ENCODE measurements around the gene HUNK.
A peak's percentile ranks its signal among the peaks of the same experiment; 100 is the strongest.
"Not testable (repeated sequence)": the region's sequence is repeated elsewhere in the genome, so short reads cannot be mapped to it uniquely, and the experiment has no call there.

The HUNK gene

DNA sequence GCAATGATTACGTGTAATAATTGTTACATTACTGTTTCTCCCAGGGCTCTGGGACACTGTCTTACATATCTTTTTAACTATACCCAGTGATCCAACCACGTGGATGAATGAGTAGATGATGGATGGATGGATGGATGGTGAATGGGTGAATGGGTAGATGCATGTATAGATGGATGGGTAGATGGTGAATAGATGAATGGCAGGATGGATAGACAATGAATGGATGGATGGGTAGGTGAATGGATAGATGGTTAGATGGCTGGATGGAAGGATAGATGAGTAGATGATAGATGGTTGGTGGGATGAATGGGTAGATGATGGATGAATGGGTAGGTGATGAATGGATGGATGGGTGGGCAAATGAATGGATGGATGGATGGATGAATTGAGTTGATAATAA, 135.9 kb downstream of the HUNK start:
- DNase-seq: no peak

DNA sequence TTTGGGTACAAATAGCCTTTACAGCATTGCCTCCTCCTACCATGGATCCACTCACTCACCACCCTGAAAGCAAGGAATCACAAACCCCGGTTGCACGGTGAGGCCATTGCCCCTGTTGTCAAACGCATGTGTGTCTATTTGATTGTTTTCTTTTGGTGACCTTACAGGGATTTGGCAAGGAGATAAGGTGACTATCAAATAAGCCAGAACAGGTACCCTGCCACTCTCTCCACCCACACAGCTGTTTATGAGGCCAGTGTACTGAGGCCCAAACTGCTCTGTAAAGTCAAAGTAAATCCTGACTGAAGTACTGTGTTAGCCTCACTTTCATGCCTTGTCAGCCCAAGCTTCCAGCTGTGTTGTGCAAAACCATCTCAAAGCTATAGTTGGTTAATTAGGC, 136.4 kb downstream of the HUNK start:
- no peak for DNase-seq

DNA sequence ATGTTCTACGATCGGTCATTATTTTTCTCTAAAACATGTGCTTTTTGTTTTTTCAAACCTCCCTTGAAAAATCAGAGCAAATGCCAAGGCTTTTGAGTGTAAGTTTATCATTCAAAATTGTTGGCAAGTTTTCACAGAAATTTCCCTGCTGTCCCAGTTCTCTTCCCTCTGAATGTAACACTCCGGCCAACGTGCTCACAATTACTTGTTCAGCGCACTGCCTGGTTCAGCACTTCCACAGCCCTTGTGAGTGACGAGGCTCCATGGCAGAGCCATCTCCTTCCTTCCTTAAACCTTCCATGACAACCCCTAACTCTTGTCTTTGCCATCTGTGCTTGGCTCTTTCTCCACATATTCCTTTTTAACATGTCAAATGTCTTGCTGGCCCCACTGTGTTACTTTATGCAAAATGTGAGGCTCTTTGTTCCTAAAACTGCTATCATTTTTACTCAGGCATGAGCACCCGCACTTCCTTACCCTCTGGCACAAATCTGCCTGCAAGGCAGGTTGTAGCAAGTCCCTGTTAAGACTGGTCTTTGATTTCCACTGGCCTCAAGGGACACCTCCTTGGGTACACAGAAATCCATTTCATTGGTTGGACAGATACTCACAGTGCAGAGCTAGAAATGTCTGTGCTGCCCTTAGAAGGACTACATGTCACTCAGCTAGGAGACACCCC, 142.8 kb downstream of the HUNK start:
- no peak for DNase-seq

DNA sequence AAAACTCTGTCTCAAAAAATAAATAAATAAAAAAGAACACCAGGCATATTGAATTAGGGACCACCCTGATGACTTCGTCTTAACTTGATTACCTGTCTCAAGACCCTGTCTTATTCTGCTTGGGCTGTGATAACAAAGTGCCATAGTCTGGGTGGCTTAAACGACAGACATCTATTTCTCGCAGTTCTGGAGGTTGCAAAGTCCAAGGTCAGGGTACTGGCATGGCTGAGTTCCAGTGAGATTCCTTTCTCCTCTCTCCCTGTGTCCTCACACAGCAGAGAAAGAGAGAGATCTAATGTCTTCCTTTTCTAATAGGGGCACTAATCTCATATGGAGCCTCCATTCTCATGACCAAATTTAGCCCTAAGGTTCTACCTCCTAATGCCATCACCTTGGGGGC, 145.6 kb downstream of the HUNK start:
- no peak for DNase-seq

DNA sequence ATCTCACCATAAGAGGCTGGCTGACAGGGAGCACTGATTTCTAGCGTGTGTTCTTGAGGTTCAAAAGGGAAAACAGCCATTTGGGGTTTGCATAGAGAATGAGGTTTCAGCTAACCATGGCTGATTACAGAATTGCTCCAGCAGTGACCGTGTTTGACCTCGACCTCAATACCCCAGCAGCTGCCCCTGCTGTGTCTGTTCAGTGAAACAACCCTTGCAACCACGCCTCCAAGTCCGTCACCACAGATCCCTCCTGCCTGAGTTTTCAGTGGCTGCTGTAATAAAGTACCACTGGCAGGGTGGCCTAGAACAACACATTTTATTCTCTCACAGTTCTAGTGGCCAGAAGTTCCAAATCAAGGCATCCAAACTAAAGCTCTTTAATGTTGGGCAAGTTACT, 147.7 kb downstream of the HUNK start:
- no peak for DNase-seq

DNA sequence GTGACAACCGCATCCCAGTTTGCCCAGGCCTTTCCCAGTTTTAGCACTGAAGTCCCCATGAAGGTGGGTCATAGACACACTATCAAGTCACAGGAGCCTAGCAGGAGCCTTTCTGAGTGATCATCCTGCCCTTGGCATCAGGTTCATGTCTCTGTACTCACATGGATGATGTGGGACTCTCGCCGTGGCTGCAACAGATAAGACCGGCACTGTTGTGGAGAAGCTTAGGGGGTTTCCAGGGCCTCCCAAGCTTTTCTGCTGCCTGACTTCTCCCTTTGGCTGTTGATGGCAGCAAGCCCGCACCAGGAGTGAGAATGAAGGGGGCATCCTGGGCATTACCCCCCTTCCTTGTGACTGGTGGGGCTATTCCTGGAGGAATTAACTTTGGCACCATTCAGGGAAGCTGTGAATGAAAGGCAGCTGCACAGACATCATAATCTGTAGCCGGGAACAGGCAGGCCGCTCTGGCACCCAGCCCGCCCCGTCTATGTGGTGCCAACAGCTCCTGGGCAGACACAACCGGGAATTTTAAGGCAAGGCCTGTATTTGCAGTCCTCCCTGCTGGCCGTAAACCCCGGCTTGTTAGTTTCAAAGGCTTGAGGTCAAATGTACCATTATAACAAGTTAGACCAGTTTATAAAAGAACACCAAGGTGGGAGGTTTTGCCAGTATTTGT, 148.6 kb downstream of the HUNK start:
- DNase-seq: no peak

DNA sequence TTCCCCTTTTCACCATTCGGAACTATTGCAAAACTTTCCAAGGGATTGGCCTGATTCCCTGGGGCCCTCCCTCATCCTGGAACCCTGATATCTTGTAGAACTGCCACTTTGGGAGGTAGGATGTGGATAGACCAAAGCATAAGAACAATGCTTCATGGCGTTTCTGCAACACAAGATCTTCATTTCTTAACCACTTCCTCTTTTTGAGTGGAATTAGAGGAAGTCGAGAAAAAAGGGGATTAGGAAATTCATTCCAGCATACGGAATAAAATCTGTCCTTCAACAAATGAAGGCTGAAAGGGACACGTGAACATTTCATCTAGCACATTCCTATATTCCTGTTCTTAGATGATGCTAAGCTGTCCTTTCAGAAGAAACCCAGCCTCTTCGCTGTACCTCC, 149.3 kb downstream of the HUNK start:
- DNase-seq: peak; percentile 61 to 70

DNA sequence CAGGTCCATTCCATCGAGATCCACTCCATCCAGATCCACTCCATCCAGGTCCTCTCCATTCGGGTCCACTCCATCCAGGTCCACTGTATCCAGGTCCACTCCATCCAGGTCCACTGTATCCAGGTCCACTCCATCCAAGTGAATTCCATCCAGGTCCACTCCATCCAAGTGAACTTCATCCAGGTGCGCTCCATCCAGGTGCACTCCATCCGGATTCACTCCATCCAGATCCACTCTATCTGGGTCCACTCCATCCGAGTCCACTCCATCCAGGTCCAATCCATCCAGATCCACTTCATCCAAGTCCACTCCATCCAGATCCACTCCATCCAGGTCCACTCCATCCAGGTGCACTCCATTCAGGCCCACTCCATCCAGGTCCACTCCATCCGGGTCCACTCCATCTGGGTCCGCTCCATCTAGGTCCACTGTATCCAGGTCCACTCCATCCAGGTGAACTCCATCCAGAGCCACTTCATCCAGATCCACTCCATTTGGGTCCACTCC, 157.4 kb downstream of the HUNK start:
- no peak for DNase-seq

DNA sequence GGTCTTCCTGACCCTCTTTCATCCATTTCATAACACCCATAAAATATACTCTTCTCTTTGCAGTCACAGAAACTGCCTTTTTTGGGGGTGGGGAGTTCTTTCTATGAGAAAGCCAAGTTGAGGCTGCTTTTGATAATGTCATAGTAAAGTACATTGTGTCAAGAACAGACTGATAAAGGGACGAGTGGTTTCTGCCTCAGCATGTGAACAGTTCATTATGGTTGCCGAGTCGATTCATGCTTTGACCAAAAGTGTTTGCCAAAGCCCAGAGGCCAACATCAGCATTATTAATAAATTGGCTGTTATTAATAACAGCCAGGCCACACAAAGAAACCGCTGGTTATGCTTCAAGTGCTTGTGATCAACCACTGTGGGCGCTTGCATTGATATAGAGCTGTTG, 162.0 kb downstream of the HUNK start:
- DNase-seq: no peak

DNA sequence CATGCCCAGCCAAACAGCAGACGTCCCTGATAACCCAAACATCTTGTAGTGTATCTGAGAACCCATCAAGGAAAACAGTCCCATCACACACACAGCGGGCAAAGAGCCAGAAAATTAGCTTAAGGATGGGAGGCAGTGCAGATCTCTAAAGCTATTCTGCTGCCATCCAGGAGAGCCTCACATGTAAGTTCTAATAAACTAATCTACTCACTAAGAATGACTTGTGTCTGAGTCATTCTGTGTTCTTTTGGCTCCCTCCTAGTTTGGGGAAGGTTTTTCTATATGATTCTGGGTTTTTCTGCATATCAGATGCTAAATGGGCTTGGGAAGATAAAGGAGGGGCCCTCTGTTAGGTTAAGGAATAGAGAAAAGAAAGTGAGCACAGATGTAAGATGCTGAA, 162.8 kb downstream of the HUNK start:
- no peak for DNase-seq

DNA sequence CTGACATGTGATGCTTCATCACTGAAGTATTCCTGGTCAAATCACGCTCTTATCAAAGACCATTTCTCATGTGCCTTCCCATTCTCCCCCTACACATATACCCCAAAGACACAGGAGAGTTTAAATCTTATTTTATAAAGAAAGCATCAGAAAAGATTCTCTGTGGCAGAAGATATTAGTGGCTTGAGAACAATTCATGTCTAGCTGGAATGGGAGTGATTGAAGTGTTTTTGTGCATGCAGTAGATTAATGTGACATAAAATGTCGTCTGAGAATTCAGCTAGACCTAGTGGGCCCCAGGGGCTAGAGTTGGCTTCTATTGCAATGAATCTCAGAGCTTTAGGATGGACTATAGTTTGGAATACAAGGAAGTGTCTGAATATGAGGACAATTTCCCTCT, 163.9 kb downstream of the HUNK start:
- no peak for DNase-seq

DNA sequence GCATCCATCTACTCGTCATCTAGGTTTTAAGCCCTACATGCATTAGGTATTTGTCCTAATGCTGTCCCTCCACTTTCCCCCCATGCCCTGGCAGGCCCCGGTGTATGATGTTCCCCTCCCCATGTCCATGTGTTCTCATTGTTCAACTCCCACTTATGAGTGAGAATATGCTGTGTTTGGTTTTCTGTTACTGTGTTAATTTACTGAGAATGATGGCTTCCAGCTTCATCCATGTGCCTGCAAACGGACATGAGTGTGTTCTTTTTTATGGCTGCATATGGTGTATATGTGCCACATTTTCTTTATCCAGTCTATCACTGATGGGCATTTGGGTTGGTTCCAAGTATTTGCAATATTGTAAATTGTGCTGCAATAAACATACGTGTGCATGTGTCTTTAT, 165.9 kb downstream of the HUNK start:
- not testable (repeated sequence) for DNase-seq

DNA sequence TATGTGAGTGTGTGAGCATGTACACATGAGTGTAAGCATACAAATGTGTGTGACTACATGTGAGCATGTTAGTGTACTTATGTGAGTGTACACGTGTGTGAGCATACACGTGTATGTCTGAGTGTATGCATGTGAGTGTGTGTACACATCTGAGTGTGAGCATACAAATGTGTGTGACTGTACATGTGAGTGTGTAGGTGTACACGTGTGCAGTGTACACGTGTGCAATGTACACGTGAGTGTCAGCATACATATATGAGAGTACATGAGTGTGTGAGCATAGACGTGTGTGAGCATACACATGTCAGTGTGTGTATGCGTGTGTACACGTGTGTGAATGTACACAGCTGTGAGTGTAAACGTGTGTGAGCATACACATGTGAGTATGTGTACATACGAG, 170.6 kb downstream of the HUNK start:
- DNase-seq: no peak

DNA sequence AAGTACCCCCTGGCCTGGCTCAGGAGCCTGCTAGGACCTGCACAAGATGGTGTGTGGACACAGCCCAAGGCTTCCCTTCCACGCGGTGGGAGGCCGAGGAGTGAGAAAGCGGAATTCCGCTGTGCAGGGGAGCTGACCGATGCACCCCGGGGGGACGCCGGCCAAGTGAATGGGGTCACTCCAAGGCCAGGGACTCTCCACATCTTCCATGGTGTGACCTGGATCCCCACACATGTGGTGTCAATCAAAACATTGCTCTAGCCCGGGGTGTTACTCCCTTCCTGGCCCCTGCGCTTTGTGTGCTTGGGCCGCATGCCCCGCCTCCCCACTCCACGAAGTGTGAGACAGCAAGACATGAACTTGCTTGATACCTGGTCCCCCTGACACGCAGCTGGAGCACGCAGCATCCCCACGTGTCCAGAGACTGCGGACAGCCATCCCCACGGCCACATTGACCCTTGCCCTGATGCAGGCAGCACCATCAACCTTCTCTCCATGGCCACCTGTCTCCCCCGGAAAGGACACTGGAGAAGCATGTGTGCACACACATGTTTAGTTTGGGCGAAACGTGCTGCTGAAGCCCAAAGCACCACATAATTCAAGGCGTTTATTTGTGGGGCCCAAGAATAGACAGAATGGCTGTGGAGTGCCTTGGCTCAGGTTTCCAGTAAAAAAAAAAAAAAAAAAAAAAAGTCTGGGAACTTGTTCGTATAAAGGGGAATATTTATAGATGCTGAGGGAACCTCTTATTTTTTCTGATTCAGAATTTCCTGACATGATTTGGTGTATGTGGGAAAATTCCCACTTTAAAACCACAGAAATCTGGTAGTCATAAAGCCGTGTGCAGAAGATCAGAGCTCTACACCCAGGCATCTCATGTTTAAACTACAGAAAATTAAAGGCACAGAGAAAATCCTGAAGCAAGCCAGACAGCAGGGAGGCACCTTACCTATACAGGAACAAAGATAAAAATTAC, 171.7 kb downstream of the HUNK start:
- no peak for DNase-seq

DNA sequence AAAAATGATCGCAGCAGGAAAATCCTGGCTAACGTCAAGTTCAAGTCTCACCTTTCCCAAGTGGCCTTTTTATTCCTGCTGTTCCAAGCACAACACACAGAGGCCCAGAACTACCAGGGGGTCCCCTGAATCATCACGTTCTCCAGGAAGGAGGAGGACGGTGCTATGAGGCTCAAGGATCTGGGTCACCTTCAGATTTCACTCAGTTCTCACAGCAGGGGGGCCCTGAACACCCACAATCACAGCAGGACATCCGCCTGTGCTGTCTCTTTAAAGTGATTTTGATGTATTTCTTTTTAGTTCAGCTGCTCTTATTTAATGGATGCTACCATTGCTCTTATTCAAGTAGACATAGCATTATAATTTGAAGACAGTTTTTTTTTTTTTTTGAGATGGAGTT, 173.4 kb downstream of the HUNK start:
- DNase-seq: no peak

DNA sequence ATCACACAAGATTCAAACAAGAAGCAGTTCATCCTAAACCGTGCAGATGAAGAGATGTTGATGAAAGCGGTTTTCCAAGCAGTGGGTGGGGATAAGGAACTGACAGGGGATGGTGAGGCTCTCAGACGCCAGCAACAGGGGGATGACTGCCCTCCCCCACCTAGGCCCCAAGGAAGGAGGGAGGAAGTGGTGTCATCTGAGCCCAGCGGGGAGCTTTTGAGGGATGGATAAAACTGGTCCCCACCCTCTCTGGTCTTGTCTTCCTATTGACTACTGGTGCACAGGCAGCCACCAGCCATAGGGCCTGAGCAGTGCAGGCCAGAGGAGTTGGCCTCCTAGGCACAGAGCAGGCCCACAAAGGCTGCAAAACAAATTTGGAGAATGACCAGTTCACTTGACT, 175.5 kb downstream of the HUNK start:
- no peak for DNase-seq
